Activated naive CD4-positive, alpha-beta T cell (primary cell): ENCODE measurements around the gene CDK15.
"Not testable (repeated sequence)": the region's sequence is repeated elsewhere in the genome, so short reads cannot be mapped to it uniquely, and the experiment has no call there.

Source experiments
- DNase-seq, 4 experiments: peaks; one replicate each; lab custom pipeline; 2025; lab: John Stamatoyannopoulos, UW

CDK15 gene

GRCh38 chr2:201806442-201807170 is at the start of gene CDK15:
Gene CDK15 (plus strand): TSS chr2:201806537. CDS start chr2:201806665, 128 bp downstream.
- DNase-seq: no peak

- no peak for DNase-seq
Measured at GRCh38 chr2:201758234-201758633, 48.1 kb upstream of the CDK15 start.

- DNase-seq: no peak
Measured at GRCh38 chr2:201758873-201759272, 47.5 kb upstream of the CDK15 start.

DNA sequence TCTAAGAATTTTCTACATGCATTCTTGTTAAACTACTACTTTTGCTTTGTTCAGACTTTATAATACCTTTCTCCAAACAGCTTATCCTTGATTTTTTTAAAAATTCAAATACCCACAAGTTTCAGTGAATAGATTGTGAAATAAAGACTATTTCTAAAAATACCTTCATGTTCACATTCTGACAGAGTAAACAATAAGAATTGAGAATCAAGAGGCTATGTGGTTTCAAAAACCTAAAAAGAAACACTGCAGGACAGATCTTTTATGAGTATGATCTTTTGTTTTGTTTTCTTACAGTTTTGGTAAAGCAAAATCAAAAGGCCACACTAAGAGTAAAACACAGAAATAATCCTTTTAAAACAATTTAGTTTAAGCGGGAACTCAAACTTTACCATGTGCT is 46.8 kb upstream of the CDK15 start:
- no peak for DNase-seq

DNA sequence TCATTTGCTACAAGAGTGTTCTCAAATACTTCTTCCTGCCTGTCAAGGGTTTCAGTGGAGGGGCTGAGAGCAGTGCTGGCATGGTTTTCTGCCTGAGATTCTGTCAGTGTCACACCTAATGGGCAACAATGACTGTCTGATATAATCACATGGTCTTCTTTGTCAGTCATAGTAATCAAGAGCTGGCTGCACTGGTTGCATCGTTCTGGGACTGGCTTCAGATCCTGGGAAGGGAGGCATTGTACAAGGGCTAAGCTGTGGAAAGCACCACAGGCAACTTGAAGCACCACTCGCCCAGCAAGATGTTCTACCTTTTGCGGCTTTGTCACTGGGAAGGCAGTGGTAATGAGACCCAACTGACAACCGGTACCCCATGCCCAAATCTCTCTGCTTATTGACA is 45.2 kb upstream of the CDK15 start:
- no peak for DNase-seq

- not testable (repeated sequence) for DNase-seq
Measured at GRCh38 chr2:201764469-201764868, 41.9 kb upstream of the CDK15 start.

DNA sequence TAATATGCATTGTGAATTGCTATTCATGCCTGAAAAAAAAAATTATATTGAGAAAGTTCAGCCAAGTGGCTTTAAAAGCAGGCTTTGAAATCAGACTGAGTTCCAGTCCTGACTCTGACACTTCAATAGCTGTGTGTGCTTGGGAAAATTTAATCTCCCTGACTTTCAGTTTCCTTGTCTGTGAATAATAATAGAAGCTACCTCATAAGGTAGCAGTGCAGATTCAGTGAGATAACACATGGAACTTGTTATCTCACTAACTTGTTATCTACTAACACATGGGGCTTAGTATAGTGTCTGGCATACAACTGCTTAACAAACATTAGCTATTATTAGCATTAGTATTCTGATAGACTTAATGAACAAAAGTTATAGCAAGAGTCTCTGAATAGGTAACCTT is 40.5 kb upstream of the CDK15 start:
- DNase-seq: no peak

DNA sequence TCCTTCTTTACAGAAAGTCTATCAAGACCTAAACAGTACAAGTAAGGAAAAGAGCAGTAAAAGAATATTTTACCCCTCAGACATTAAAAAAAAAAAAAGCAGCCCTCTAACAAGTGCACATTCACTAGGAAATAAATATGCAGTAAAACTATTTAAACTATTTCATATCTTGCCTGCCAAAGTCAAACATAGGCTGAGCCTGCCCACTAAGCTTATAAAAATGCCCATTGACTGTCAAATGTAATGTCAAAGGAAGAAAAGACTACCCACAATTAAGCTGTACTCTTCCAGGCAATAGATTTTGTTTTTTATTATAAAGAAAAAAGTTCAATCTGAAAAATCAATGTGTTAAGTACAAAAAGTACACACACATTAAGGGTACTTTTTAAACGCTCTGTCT is 37.4 kb upstream of the CDK15 start:
- DNase-seq: no peak

DNA sequence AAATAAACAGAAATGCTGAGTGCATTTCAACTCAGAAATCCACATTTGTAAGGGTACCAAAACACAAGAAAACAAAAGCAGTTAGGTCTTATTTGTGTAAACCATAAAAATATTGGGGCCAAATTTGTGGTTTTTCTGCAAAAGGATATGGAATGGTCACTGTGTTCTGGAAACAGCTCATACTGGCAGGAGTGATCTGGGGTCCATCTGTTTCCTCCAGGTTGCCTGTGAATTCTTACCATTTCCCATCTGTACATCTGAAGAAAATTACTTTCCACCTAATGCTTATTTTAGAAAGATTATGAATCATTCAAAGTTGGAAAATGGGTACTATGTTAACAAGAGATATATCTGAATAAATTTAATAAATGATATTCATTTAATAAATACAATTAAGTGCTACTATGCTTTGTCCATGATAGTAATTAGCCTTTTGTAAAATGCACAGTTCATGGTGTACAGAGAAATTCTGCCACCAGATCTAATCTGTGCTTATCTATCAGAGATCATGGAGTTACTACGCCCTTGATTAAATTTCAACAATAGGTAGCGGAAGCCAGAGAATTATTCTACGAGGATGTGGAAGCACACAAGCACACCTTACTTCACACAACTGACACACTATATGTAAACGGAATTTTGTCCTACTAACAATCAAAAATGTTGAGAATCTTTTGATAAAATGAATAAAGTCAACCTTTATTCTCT is 36.5 kb upstream of the CDK15 start:
- no peak for DNase-seq

DNA sequence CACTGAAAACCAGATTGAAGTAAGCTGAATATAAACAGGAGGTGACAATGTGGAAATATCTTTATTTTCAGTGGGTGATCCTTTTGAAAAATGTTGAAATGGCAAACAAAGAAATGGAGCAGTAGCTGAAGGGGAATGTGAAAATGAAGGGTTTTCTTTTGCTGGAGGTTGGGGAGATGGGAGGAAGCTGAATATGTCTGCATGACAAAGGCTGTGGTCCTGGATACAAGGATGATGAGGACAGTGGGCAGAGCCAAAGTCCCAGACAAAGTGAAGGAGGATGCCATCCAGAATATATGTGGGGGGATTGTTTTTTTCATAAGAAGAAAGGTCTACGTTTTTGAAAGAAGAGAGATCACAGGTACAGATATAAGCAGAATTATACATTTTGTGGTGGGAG is 32.3 kb upstream of the CDK15 start:
- no peak for DNase-seq

GRCh38 chr2:201774546-201774945 is 31.8 kb upstream of the CDK15 start:
- DNase-seq: no peak

DNA sequence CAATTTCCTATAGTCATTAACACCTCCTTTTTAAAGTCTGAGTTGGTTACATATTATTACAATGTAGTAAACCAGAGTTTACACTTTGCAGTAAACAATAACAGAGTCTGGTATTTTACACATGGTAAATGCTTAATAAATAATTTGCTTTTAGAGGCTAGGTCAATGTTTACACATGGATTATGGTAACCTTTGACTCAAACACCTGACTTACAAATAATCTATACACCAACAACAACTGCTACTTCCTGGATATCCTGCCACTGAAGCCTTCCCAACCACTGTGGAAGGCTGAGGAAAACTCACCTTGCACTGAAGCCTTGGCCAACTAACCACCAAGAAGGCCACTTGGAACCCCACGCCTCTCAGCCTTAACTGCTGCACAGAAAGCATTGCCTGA is 31.0 kb upstream of the CDK15 start:
- DNase-seq: no peak

DNA sequence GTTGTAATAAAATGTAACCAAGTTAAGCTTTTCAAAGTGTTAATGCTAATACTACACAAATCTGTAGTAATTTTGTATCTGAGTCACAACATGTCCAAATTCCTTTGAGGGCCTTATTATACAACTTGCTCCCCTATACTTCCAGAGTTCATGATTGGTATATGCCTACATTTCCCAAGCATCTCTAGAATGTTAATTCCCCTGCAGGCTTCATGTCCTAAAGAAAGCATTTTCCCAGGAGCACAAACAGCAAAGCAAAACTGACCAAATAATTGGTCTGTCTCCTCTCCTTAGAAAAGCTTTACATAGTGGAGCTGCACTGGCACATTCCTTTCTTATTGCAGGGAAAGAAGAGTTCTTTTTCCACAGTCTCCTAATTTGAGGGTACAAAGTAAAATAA is 29.3 kb upstream of the CDK15 start:
- no peak for DNase-seq

DNA sequence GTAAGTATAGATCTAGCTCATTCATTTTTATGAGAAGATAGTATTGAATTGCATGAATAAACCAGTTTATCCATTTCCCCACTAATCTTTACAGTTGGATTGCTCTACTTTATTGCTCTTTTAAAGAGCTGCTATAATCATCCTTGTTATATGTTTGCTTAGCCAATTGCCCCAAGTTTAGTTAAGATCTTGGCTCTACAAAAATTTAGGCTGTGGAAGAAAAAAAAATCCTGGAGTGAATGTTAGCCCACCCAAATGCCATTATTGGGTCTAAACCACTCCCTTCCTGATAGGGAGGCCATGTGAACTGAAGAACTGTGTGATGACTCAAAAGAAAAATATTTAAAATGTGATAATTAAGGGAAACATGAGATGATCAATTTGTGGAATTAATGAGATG is 28.5 kb upstream of the CDK15 start:
- DNase-seq: no peak

GRCh38 chr2:201779901-201780673 is 26.2 kb upstream of the CDK15 start:
- peak in 1 of 4 experiments; percentile 13 for DNase-seq

DNA sequence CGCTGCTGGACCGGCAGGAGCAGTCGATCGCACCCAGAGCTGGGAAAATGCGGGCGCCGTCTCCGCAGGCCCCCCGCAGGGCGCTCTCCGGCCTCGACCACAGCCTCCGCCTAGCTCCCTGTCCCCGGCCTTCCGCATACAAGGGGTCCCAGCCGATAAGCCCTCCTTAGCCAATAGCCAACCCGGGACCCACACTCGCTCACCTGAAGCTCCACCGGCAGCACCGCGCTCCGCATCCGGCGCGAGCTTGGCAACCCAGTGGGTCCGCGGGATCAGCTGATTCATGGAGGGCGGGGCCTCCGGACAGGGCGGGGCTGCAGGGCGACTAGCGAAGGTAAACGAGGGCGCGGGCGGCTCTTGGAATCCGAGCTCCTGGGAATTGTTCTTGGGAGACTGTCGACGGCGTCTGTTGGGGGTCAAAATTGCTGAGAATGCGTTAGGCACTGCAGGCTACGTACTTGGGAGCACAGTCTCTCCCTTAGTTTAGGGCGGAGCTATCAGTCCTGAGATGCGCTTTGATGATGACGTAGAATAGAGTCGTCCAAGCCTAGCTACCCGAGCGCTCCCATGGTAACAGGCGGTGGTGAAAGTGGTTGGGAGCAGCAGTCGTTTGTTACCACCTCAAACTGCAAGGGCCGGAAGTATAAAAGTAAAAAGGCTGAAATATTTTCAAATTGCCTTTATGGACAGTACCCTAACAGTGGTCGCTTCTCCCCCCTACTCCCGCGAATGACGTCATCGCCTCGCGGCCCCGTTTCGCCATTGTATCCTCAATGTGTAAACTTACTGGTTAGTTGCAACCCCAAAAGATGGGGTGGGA is 25.5 kb upstream of the CDK15 start, which contains the start of gene ALS2:
ALS2 (minus strand) TSS at position 260 of the 820 bp plus-strand sequence. CDS start 12,048 bp downstream, outside the sequence.
- peak; percentile 70 to 93 (median 84) for DNase-seq

DNA sequence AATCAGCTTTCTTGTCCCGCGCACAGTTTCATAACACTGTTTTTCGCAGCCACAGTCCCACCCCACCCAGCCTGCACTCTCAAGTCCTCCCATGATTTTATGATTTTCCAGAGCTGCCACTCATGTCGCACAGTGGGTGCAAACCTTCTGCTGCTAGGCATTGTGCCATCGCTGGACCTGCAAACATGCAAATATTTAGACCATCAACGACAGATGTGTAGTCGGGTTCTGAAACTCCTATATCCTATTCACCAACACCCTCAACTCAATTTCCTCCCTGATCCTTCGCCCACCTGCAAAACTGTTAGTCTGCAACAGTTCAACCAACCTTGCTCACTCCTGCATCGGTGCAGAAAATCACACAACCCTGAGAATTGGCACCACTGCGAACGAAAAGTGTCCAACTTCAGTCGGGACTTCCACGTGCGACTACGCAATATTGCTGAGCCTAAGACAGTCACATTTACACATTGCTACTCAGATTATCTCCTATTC is 24.7 kb upstream of the CDK15 start:
- no peak for DNase-seq

DNA sequence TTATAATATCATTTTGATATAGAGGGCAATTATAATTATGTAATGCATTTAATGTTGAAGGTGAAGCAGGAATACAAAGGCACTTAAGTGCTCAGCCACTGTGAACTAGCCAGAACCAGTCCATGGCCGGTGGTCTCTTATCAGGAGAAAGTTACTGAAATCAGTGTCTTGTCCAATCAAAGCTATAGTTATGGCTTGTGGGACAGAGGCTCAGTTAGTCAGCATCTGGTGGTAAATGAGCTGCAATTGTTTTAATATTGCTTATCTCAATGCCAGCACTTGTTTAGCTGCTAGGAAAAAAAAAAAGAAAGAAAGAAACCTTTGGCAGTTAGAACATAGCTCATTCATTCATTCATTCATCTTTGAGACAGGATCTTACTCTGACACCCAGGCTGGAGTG is 21.8 kb upstream of the CDK15 start:
- no peak for DNase-seq

- DNase-seq: no peak
Measured at GRCh38 chr2:201785135-201785534, 21.2 kb upstream of the CDK15 start.

GRCh38 chr2:201786471-201786870 is 19.9 kb upstream of the CDK15 start:
- DNase-seq: no peak

GRCh38 chr2:201788371-201788770 is 18.0 kb upstream of the CDK15 start:
- DNase-seq: no peak

DNA sequence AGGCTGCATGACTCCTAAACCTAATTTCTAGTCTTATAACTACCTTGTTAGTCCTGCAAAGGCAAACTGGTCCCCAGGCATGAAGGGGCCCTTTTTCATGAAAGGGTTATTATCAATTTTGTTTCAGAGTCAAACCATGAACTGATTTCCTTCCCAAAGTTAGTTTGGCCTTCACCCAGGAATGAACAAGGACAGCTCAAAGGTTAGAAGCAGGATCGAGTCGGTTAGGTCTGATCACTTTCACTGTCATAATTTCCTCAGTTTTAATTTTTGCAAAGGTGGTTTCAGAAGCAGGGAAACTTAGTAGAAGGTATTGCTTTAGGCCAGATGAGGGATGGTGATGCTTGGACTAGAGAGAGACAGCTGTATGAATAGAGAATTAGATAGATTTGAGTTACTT is 16.9 kb upstream of the CDK15 start:
- DNase-seq: no peak
